ENCODE measurements around the gene RAPGEF5. TPM values are rescaled to one million over a fixed set of nuclear protein-coding genes. Genes with fewer than 3 reads are reported as not detected.
"Not testable (repeated sequence)": the region's sequence is repeated elsewhere in the genome, so short reads cannot be mapped to it uniquely, and the experiment has no call there.

Gene RAPGEF5
- total RNA-seq, 1 donor from 2014 or later: 5.4 TPM

GRCh38 chr7:22108151-22108845, 248.7 kb downstream of the RAPGEF5 start:
- Mint-ChIP-seq H3K4me1 (peaks cover 6% of the 10 kb centered on the region), H3K36me3 (no peaks in the 10 kb centered on the region)
- TF ChIP-seq, protein P1, sequence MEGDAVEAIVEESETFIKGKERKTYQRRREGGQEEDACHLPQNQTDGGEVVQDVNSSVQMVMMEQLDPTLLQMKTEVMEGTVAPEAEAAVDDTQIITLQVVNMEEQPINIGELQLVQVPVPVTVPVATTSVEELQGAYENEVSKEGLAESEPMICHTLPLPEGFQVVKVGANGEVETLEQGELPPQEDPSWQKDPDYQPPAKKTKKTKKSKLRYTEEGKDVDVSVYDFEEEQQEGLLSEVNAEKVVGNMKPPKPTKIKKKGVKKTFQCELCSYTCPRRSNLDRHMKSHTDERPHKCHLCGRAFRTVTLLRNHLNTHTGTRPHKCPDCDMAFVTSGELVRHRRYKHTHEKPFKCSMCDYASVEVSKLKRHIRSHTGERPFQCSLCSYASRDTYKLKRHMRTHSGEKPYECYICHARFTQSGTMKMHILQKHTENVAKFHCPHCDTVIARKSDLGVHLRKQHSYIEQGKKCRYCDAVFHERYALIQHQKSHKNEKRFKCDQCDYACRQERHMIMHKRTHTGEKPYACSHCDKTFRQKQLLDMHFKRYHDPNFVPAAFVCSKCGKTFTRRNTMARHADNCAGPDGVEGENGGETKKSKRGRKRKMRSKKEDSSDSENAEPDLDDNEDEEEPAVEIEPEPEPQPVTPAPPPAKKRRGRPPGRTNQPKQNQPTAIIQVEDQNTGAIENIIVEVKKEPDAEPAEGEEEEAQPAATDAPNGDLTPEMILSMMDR (IDR thresholded peaks at IDR 0.05; ENCODE audit: unreplicated experiment): no peak

GRCh38 chr7:22105550-22105949, 251.4 kb downstream of the RAPGEF5 start:
- Mint-ChIP-seq H3K36me3 (no peaks in the 10 kb centered on the region), H3K27ac (no peak overlapping the region), H3K27me3 (ENCODE audit: low read depth) (peaks cover 22% of the 10 kb centered on the region), H3K4me3 (no peak overlapping the region), H3K4me1 (peaks cover 4% of the 10 kb centered on the region), H3K9me3 (no peaks in the 10 kb centered on the region)
- TF ChIP-seq, protein P1 (IDR thresholded peaks at IDR 0.05; ENCODE audit: unreplicated experiment): no peak
- DNase-seq (ENCODE audit: low spot score in 2 of 2, unreplicated experiment in 2 of 2): no peak

More at GRCh38 chr7:22108151-22108845, 248.7 kb downstream of the RAPGEF5 start:
- Mint-ChIP-seq H3K27ac (no peak overlapping the region), H3K9me3 (no peaks in the 10 kb centered on the region), H3K27me3 (ENCODE audit: low read depth) (peaks cover 5% of the 10 kb centered on the region), H3K4me3 (no peak overlapping the region)
- no peak for DNase-seq (ENCODE audit: low spot score in 2 of 2, unreplicated experiment in 2 of 2)

- Mint-ChIP-seq H3K9me3 (no peaks in the 10 kb centered on the region), H3K4me1 (peaks cover 5% of the 10 kb centered on the region), H3K36me3 (no peaks in the 10 kb centered on the region), H3K27me3 (ENCODE audit: low read depth) (peaks cover 3% of the 10 kb centered on the region), H3K27ac (no peak overlapping the region), H3K4me3 (no peak overlapping the region)
- TF ChIP-seq, protein P1 (IDR thresholded peaks at IDR 0.05; ENCODE audit: unreplicated experiment): no peak
- no peak for DNase-seq (ENCODE audit: low spot score in 2 of 2, unreplicated experiment in 2 of 2)
Observed at GRCh38 chr7:22094413-22095342, 262.3 kb downstream of the RAPGEF5 start.

GRCh38 chr7:22093936-22094335, 263.0 kb downstream of the RAPGEF5 start:
- Mint-ChIP-seq H3K4me1 (peaks cover 5% of the 10 kb centered on the region), H3K27ac (no peak overlapping the region)
- TF ChIP-seq, protein P1 (IDR thresholded peaks at IDR 0.05; ENCODE audit: unreplicated experiment): no peak

DNA sequence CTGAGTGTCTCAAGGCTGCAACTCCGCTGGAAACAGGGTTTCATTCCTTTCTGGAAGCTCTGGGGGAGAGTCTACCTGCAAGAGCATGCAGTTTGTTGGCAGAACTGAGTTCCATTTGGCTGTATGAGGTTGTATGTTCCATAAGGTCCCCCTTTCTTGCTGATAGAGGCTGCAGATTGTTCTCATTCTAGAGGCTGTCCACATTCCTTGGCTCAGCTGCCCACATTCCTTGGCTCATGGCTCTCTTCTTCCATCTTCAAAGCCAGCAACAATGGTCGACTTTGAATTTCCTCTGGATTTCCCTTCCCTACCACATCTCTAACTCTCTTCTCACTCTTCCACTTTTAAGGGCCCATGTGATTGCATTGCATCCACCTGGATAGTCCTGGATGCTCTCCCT, 264.0 kb downstream of the RAPGEF5 start:
- Mint-ChIP-seq H3K27me3 (ENCODE audit: low read depth) (no peaks in the 10 kb centered on the region), H3K9me3 (no peaks in the 10 kb centered on the region), H3K36me3 (no peaks in the 10 kb centered on the region), H3K4me1 (peaks cover 5% of the 10 kb centered on the region), H3K4me3 (no peak overlapping the region), H3K27ac (no peak overlapping the region)
- TF ChIP-seq, protein P1 (IDR thresholded peaks at IDR 0.05; ENCODE audit: unreplicated experiment): no peak
- no peak for DNase-seq (ENCODE audit: low spot score in 2 of 2, unreplicated experiment in 2 of 2)

More at GRCh38 chr7:22093936-22094335, 263.0 kb downstream of the RAPGEF5 start:
- DNase-seq (ENCODE audit: low spot score in 2 of 2, unreplicated experiment in 2 of 2): no peak
- no peaks in the 10 kb centered on the region for H3K36me3 Mint-ChIP-seq
- H3K27me3 Mint-ChIP-seq (ENCODE audit: low read depth): peaks cover 2% of the 10 kb centered on the region
- no peak overlapping the region for H3K4me3 Mint-ChIP-seq
- H3K9me3 Mint-ChIP-seq: no peaks in the 10 kb centered on the region

DNA sequence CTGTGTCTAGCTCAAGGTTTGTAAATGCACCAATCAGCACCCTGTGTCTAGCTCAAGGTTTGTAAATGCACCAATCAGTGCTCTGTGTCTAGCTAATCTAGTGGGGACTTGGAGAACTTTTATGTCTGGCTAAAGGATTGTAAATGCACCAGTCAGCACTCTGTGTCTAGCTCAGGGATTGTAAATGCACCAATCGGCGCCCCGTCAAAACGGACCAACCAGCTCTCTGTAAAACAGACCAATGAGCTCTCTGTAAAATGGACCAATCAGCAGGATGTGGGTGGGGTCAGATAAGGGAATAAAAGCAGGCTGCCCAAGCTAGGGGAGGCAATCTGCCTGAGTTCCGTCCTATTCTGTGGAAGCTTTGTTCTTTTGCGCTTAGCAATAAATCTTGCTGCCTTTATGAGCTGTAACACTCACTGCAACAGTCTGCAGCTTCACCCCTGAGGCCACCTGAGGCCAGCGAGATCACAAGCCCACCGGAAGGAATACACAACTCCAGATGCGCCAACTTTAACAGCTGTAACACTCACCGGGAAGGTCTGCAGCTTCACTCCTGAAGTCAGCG, 265.9 kb downstream of the RAPGEF5 start:
- DNase-seq (ENCODE audit: low spot score in 2 of 2, unreplicated experiment in 2 of 2); H3K9me3 Mint-ChIP-seq; H3K27ac Mint-ChIP-seq; H3K36me3 Mint-ChIP-seq; H3K27me3 Mint-ChIP-seq (ENCODE audit: low read depth); H3K4me1 Mint-ChIP-seq; H3K4me3 Mint-ChIP-seq: not testable (repeated sequence)
